NB4 (cell line): ENCODE measurements around the gene TLE3.

Source experiments
- DNase-seq: peaks from one replicate; pipeline ENCODE4 v3.0.0; 2010; ENCODE audit warnings: low read depth
- H3K4me3 ChIP-seq: one replicate; pipeline ENCODE4 v1.5.1; 2011; ENCODE audit warnings: mild to moderate bottlenecking, low read depth, low read length, moderate library complexity
- MYC ChIP-seq: IDR thresholded peaks from 2 replicates; pipeline ENCODE4 v1.6.1; 2011; ENCODE audit warnings: low read depth, low read length
- POLR2A ChIP-seq: IDR thresholded peaks from 2 replicates; pipeline ENCODE4 v1.6.1; 2011; ENCODE audit warnings: mild to moderate bottlenecking; ENCODE audit not compliant: insufficient read length; ENCODE audit errors: extremely low read depth
- TF ChIP-seq, protein P1 (sequence below): IDR thresholded peaks from 2 replicates; pipeline ENCODE4 v1.6.1; 2011; ENCODE audit warnings: low read depth, low read length
- TF ChIP-seq, protein P2 (sequence below): IDR thresholded peaks from one replicate; pipeline ENCODE4 v1.5.1; 2012; ENCODE audit warnings: low read depth, low read length

TLE3 gene

DNA sequence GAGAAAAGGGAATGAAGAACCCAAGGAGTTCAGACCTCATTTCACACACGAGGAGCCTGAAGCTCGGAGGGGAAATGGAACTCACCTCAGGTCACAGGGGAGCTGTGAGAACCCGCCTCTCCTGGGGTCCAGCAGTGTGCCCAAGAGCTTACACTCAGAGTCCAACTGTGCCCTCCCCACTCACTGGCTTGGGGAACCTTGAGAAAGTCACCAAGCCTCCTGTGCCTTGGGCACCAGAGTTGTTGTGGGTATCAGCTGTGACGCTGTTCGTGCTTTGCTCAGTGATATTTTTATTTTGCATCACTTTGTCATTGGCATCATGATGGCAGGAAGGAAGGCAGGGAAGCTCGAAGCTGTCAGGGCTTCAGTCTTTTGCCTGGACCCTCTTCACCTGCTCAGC lies 83.4 kb downstream of the TLE3 start:
- TF ChIP-seq POLR2A (no peak), MYC (no peak)
- TF ChIP-seq, protein P1, sequence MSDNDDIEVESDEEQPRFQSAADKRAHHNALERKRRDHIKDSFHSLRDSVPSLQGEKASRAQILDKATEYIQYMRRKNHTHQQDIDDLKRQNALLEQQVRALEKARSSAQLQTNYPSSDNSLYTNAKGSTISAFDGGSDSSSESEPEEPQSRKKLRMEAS: no peak
- TF ChIP-seq, protein P2, sequence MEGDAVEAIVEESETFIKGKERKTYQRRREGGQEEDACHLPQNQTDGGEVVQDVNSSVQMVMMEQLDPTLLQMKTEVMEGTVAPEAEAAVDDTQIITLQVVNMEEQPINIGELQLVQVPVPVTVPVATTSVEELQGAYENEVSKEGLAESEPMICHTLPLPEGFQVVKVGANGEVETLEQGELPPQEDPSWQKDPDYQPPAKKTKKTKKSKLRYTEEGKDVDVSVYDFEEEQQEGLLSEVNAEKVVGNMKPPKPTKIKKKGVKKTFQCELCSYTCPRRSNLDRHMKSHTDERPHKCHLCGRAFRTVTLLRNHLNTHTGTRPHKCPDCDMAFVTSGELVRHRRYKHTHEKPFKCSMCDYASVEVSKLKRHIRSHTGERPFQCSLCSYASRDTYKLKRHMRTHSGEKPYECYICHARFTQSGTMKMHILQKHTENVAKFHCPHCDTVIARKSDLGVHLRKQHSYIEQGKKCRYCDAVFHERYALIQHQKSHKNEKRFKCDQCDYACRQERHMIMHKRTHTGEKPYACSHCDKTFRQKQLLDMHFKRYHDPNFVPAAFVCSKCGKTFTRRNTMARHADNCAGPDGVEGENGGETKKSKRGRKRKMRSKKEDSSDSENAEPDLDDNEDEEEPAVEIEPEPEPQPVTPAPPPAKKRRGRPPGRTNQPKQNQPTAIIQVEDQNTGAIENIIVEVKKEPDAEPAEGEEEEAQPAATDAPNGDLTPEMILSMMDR: no peak
- no peak for DNase-seq
- no peak overlapping the region for H3K4me3 ChIP-seq

GRCh38 chr15:70013656-70014313 lies 83.9 kb downstream of the TLE3 start:
- TF ChIP-seq, protein P2: no peak
- no peak for TF ChIP-seq POLR2A
- TF ChIP-seq MYC: no peak
- TF ChIP-seq, protein P1: no peak

DNA sequence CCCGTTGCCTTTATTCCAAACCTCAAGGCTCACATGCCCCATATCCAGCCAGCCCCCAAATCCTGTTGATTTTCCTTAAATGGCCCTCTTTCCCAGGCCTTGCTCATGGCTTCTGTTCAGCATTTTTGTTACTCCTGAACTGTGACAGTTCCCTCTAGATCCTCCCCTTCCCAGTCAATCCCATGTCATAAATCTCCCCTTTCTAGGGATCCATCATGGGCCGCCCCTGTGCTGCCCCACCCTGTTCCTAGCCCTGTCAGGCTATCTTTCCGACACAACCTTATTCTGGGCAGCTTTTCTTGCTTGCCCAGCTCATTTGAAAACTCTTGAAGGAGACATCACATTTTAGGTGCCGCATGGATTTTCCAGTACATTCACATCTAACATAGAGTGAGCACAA lies 84.8 kb downstream of the TLE3 start:
- TF ChIP-seq, protein P2: no peak
- TF ChIP-seq POLR2A: no peak
- no peak overlapping the region for H3K4me3 ChIP-seq
- DNase-seq: no peak

More at GRCh38 chr15:70013656-70014313, 83.9 kb downstream of the TLE3 start:
- no peak for DNase-seq
- H3K4me3 ChIP-seq: no peak overlapping the region

- TF ChIP-seq POLR2A: no peak
- no peak for TF ChIP-seq MYC
- TF ChIP-seq, protein P2: no peak
- TF ChIP-seq, protein P1: no peak
- no peak for DNase-seq
- H3K4me3 ChIP-seq: no peak overlapping the region
These were observed 88.9 kb downstream of the TLE3 start for GRCh38 chr15:70008697-70009290.

GRCh38 chr15:70006259-70007147 lies 91.2 kb downstream of the TLE3 start:
- TF ChIP-seq MYC (no peak), POLR2A (no peak)
- TF ChIP-seq, protein P1: no peak
- TF ChIP-seq, protein P2: no peak
- no peak overlapping the region for H3K4me3 ChIP-seq
- no peak for DNase-seq
